ENCODE measurements around the gene ZNF749. TPM values are rescaled to one million over a fixed set of nuclear protein-coding genes. Genes with fewer than 3 reads are reported as not detected.

ZNF749 gene
- total RNA-seq, 1 donor from 2014 or later, result 13.8 TPM

DNA sequence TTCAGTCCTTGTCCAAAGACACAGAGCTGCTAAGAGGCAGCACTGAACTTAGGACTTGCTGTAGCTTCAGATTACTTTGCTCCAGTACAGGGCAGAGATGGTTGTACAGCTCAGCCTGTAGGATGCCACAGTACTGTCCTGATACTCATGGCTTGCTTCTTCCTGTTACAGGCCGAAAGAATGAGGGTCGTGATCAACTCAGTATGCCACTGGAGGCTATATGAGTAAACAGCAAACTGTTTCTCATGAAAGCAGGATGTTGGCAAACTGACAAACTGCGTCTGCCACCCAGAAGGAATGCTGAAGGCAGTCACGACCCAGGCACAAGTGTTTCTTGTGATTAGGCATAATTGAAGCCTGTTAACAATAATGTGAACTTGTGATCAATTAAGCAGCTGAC is 2.8 kb downstream of the ZNF749 start:
- peaks cover 19% of the 10 kb centered on the region for H3K4me1 Mint-ChIP-seq
- Histone ChIP-seq H3K36me3 (no peaks in the 10 kb centered on the region), H4K20me1 (ENCODE audit: low read depth) (peaks cover 4% of the 10 kb centered on the region), H3K4me1 (peaks cover 6% of the 10 kb centered on the region), H3K79me2 (ENCODE audit: low read depth) (peaks cover 71% of the 10 kb centered on the region), H2AFZ (replicated peaks) (no peak overlapping the region), H3K4me2 (no peak overlapping the region), H3K27ac (no peak overlapping the region), H3K4me3 (no peak overlapping the region), H3K9me3 (ENCODE audit: low read depth) (no peaks in the 10 kb centered on the region), H3F3A (ENCODE audit: low read depth) (peaks cover 6% of the 10 kb centered on the region), H3K9ac (no peak overlapping the region), H3K27me3 (no peaks in the 10 kb centered on the region)
- no peak for TF ChIP-seq EZH2 (IDR thresholded peaks at IDR 0.05)
- TF ChIP-seq, protein P1, sequence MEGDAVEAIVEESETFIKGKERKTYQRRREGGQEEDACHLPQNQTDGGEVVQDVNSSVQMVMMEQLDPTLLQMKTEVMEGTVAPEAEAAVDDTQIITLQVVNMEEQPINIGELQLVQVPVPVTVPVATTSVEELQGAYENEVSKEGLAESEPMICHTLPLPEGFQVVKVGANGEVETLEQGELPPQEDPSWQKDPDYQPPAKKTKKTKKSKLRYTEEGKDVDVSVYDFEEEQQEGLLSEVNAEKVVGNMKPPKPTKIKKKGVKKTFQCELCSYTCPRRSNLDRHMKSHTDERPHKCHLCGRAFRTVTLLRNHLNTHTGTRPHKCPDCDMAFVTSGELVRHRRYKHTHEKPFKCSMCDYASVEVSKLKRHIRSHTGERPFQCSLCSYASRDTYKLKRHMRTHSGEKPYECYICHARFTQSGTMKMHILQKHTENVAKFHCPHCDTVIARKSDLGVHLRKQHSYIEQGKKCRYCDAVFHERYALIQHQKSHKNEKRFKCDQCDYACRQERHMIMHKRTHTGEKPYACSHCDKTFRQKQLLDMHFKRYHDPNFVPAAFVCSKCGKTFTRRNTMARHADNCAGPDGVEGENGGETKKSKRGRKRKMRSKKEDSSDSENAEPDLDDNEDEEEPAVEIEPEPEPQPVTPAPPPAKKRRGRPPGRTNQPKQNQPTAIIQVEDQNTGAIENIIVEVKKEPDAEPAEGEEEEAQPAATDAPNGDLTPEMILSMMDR (IDR thresholded peaks at IDR 0.05), result no peak
- no peak for TF ChIP-seq EZH2phosphoT487 (IDR thresholded peaks at IDR 0.05)
- DNase-seq (ENCODE audit: low spot score), result no peak
- peaks cover 79% of the 10 kb centered on the region for H3K9me3 Mint-ChIP-seq
- no peak overlapping the region for H3K27ac Mint-ChIP-seq
- peaks cover 76% of the 10 kb centered on the region for H3K36me3 Mint-ChIP-seq
- no peak overlapping the region for H3K4me3 Mint-ChIP-seq
- peaks cover 12% of the 10 kb centered on the region for H3K27me3 Mint-ChIP-seq (ENCODE audit: insufficient read depth, low read depth)

DNA sequence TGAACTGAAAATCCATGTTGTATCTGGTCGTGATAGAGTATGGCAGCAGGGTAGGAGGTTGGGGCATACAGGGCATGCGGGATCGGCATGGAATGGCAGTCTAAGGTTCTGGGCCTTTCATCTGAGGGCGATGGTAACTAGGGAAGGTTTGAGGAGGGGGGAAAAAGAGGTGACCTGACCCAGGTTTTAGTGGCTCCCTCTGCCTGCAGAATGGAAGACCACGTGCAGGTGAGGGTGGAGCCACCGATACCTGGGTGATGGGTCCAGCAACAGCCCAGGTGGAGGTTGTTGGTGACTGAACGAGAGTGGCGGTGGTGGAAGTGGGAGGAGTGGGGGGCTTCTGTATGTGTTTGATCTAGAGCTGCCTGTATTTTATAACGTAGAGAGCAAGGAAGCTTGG is 3.8 kb downstream of the ZNF749 start:
- Histone ChIP-seq H3K27ac (no peak overlapping the region), H3K4me2 (no peak overlapping the region), H3K9me3 (ENCODE audit: low read depth) (no peaks in the 10 kb centered on the region), H3K36me3 (peaks cover 3% of the 10 kb centered on the region), H3K4me3 (no peak overlapping the region), H3K4me1 (peaks cover 6% of the 10 kb centered on the region), H3K9ac (no peak overlapping the region), H3K79me2 (ENCODE audit: low read depth) (peaks cover 68% of the 10 kb centered on the region), H3F3A (ENCODE audit: low read depth) (no peaks in the 10 kb centered on the region), H3K27me3 (no peaks in the 10 kb centered on the region), H2AFZ (replicated peaks) (no peak overlapping the region), H4K20me1 (ENCODE audit: low read depth) (peaks cover 4% of the 10 kb centered on the region)
- peaks cover 12% of the 10 kb centered on the region for H3K27me3 Mint-ChIP-seq (ENCODE audit: insufficient read depth, low read depth)
- peaks cover 79% of the 10 kb centered on the region for H3K9me3 Mint-ChIP-seq
- H3K36me3 Mint-ChIP-seq, result peaks cover 79% of the 10 kb centered on the region
- peaks cover 19% of the 10 kb centered on the region for H3K4me1 Mint-ChIP-seq
- no peak for DNase-seq (ENCODE audit: low spot score)
- TF ChIP-seq, protein P1 (IDR thresholded peaks at IDR 0.05), result no peak
- TF ChIP-seq EZH2phosphoT487 (IDR thresholded peaks at IDR 0.05), result no peak
- no peak for TF ChIP-seq EZH2 (IDR thresholded peaks at IDR 0.05)
- peak overlapping the region; percentile 30 for H3K4me3 Mint-ChIP-seq
- no peak overlapping the region for H3K27ac Mint-ChIP-seq

DNA sequence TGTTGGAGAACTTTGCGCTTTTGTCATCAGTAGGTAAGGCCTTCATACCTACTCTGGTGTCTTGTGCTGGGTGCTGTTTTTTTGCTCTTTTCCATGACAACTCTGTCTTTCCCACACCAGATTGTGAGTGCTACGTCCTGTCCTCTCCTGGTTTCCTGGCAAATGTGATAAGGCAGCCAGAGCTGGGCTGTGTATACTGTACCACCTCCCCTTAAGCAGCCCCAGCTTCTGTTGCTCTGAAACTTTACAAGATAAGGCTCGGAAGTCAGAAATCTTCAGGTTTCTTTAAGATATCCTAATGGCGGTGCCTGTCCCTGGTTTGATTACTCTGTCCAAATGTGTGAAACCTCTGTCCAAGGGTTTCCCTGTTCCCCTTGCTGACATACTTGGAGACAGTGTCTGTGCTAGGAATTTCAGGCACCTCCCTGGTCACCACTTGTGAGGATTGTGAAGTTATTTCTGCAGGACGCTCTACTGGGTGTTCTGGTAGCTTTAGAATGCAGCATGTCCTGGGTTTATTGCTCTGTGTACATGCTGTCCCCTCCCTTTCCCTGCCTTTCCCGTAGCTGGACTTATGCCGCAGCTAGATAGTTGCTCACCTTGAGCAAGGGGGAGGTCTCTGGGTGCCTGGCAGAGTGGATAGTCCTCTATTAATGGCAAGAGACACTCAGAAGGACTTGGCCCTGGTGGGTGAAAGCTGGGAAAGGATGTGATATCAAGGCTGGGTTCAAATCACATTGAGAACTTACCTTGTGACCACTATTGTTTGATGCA is 7.0 kb downstream of the ZNF749 start:
- Histone ChIP-seq H4K20me1 (ENCODE audit: low read depth) (peaks cover 4% of the 10 kb centered on the region), H3K9me3 (ENCODE audit: low read depth) (no peaks in the 10 kb centered on the region), H2AFZ (replicated peaks) (no peak overlapping the region), H3K27ac (no peak overlapping the region), H3K27me3 (no peaks in the 10 kb centered on the region), H3K79me2 (ENCODE audit: low read depth) (peaks cover 48% of the 10 kb centered on the region), H3K9ac (no peak overlapping the region), H3F3A (ENCODE audit: low read depth) (no peaks in the 10 kb centered on the region), H3K4me1 (no peaks in the 10 kb centered on the region), H3K4me2 (no peak overlapping the region), H3K4me3 (no peak overlapping the region), H3K36me3 (peaks cover 4% of the 10 kb centered on the region)
- H3K27ac Mint-ChIP-seq, result no peak overlapping the region
- H3K9me3 Mint-ChIP-seq, result peaks cover 77% of the 10 kb centered on the region
- H3K4me1 Mint-ChIP-seq, result no peaks in the 10 kb centered on the region
- peaks cover 3% of the 10 kb centered on the region for H3K27me3 Mint-ChIP-seq (ENCODE audit: insufficient read depth, low read depth)
- peaks cover 79% of the 10 kb centered on the region for H3K36me3 Mint-ChIP-seq
- no peak for TF ChIP-seq EZH2 (IDR thresholded peaks at IDR 0.05)
- TF ChIP-seq, protein P1 (IDR thresholded peaks at IDR 0.05), result no peak
- TF ChIP-seq EZH2phosphoT487 (IDR thresholded peaks at IDR 0.05), result no peak
- H3K4me3 Mint-ChIP-seq, result no peak overlapping the region
- DNase-seq (ENCODE audit: low spot score), result no peak

Measured in neural progenitor cell (in vitro differentiated cells).